ENCODE data around the gene MYCBP. TPM values are rescaled to one million over a fixed set of nuclear protein-coding genes. Genes with fewer than 3 reads are reported as not detected.

MYCBP gene
- total and polyA plus RNA-seq, 2 experiments from 2014 or later, result 14.7 to 33.9 TPM

- no peak for DNase-seq (ENCODE audit: low spot score)
- Histone ChIP-seq H3K79me2 (peaks cover 80% of the 10 kb centered on the region), H4K20me1 (ENCODE audit: insufficient read depth, poor library complexity, severe bottlenecking) (peaks cover 13% of the 10 kb centered on the region), H3K27me3 (no peaks in the 10 kb centered on the region), H3K4me2 (no peak overlapping the region), H3K27ac (no peak overlapping the region), H2AFZ (no peak overlapping the region), H3K4me3 (no peak overlapping the region), H3K9me3 (ENCODE audit: low read depth) (no peaks in the 10 kb centered on the region), H3K36me3 (replicated peaks; ENCODE audit: insufficient read depth, low read depth) (no peaks in the 10 kb centered on the region), H3K4me1 (ENCODE audit: insufficient read depth) (peaks cover 6% of the 10 kb centered on the region), H3K9me2 (replicated peaks; ENCODE audit: insufficient read depth) (no peaks in the 10 kb centered on the region)
- no peak for TF ChIP-seq EZH2phosphoT487 (IDR thresholded peaks at IDR 0.05; ENCODE audit: low read depth, severe bottlenecking, unreplicated experiment)
- no peak for TF ChIP-seq EZH2 (IDR thresholded peaks at IDR 0.05; ENCODE audit: borderline replicate concordance)
- TF ChIP-seq, protein P1, sequence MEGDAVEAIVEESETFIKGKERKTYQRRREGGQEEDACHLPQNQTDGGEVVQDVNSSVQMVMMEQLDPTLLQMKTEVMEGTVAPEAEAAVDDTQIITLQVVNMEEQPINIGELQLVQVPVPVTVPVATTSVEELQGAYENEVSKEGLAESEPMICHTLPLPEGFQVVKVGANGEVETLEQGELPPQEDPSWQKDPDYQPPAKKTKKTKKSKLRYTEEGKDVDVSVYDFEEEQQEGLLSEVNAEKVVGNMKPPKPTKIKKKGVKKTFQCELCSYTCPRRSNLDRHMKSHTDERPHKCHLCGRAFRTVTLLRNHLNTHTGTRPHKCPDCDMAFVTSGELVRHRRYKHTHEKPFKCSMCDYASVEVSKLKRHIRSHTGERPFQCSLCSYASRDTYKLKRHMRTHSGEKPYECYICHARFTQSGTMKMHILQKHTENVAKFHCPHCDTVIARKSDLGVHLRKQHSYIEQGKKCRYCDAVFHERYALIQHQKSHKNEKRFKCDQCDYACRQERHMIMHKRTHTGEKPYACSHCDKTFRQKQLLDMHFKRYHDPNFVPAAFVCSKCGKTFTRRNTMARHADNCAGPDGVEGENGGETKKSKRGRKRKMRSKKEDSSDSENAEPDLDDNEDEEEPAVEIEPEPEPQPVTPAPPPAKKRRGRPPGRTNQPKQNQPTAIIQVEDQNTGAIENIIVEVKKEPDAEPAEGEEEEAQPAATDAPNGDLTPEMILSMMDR (IDR thresholded peaks at IDR 0.05; ENCODE audit: poor library complexity), result no peak
- WGBS (ENCODE audit: low lambda C conversion rate, missing lambda C conversion rate), result 93% methylated on average over 8 of the region's 8 CpGs
Observed at GRCh38 chr1:38867208-38867607, 5.9 kb downstream of the MYCBP start.

DNA sequence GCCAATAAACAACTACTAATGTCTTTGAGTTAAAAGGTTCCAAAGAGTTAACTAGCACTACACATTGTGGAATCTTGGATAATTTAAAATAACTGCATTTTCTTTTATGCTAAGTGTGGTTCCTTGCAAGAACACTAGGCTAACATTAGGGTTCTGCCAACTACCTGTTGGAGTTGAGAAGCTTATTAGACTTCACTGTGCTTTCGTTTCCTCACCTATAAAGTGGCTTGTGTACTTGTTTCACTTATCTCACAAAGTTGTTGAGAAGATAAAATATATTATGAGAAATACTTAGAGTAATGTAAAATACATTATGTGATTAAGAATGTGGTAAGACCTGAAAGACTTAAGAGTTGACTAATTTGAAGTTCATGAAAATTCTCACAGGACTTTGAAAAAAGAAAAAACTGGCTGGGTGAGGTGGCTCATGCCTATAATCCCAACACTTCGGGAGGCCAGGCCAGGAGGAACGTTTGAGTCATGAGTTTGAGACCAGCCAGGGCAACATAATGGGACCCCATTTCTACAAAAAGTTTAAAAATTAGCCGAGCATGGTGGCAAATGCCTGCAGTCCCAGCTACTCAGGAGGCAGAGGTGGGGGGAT, 7.9 kb downstream of the MYCBP start:
- H3K4me2 ChIP-seq, result no peak overlapping the region
- H3K4me1 ChIP-seq (ENCODE audit: insufficient read depth), result peaks cover 11% of the 10 kb centered on the region
- no peak for DNase-seq (ENCODE audit: low spot score)
- H3K4me3 ChIP-seq, result no peak overlapping the region
- TF ChIP-seq EZH2 (IDR thresholded peaks at IDR 0.05; ENCODE audit: borderline replicate concordance), result no peak
- H2AFZ ChIP-seq, result no peak overlapping the region
- no peaks in the 10 kb centered on the region for H3K9me2 ChIP-seq (replicated peaks; ENCODE audit: insufficient read depth)
- H3K36me3 ChIP-seq (replicated peaks; ENCODE audit: insufficient read depth, low read depth), result no peaks in the 10 kb centered on the region
- no peaks in the 10 kb centered on the region for H3K27me3 ChIP-seq
- no peaks in the 10 kb centered on the region for H3K9me3 ChIP-seq (ENCODE audit: low read depth)
- H3K27ac ChIP-seq, result no peak overlapping the region
- H3K79me2 ChIP-seq, result peaks cover 84% of the 10 kb centered on the region
- 90% methylated on average over 4 of the region's 4 CpGs for WGBS (ENCODE audit: low lambda C conversion rate, missing lambda C conversion rate)
- H4K20me1 ChIP-seq (ENCODE audit: insufficient read depth, poor library complexity, severe bottlenecking), result peaks cover 13% of the 10 kb centered on the region

DNA sequence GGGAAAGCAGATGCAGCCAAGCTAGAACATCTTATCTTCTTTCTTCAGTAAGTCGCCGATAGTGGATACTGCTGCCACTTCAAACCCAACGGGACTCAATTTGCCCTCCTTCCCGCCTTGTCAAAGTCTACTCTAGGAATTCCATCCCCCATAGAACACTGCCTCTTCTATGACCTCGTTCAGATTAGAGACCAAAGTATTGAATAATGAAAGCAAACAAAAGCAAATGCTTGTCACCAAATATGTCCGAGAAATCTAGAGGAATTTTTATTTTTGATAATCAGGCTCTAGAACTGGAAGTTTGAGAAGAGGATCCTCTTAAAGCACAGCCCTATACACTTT, 12.7 kb downstream of the MYCBP start:
- Histone ChIP-seq H3K79me2 (peaks cover 85% of the 10 kb centered on the region), H2AFZ (peak overlapping the region; percentile 70)

More for the DNA sequence above, 12.7 kb downstream of the MYCBP start:
- TF ChIP-seq EZH2phosphoT487 (IDR thresholded peaks at IDR 0.05; ENCODE audit: low read depth, severe bottlenecking, unreplicated experiment) (no peak), EZH2 (IDR thresholded peaks at IDR 0.05; ENCODE audit: borderline replicate concordance) (no peak)
- TF ChIP-seq, protein P1 (IDR thresholded peaks at IDR 0.05; ENCODE audit: poor library complexity), result no peak
- Histone ChIP-seq H3K27me3 (no peaks in the 10 kb centered on the region), H3K4me1 (ENCODE audit: insufficient read depth) (peaks cover 23% of the 10 kb centered on the region), H4K20me1 (ENCODE audit: insufficient read depth, poor library complexity, severe bottlenecking) (peaks cover 35% of the 10 kb centered on the region), H3K27ac (peak overlapping the region; percentile 73), H3K4me2 (peak overlapping the region; percentile 78), H3K36me3 (replicated peaks; ENCODE audit: insufficient read depth, low read depth) (no peaks in the 10 kb centered on the region), H3K4me3 (peak overlapping the region; percentile 67), H3K9me2 (replicated peaks; ENCODE audit: insufficient read depth) (no peaks in the 10 kb centered on the region), H3K9me3 (ENCODE audit: low read depth) (no peaks in the 10 kb centered on the region)
- 18% methylated on average over 6 of the region's 6 CpGs for WGBS (ENCODE audit: low lambda C conversion rate, missing lambda C conversion rate)
- DNase-seq (ENCODE audit: low spot score), result no peak

Measured in hepatocyte (in vitro differentiated cells).